Measurements from ENCODE around the gene SUCLG2.

SUCLG2 gene

DNA sequence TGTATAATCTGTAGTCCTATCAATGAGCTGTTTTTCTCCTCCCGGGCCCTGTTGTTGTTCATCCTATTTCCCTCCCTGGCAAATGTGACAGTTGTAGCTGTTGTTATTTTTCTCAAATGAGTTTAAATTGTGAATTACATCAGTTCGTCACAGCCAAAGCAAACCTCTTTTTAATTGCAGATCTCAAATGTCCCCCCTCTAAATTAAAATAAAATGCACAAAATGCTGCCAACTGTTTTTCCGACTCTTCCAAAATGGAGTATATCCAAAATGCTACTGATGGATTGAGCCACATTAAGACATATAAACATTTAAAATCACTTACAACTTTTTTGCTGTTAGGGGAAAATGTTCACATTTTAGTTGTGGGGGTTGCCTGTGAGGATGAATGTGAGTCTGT, 29.8 kb upstream of the SUCLG2 start:
- DNase-seq = no peak
- H3K27ac ChIP-seq (ENCODE audit: insufficient read depth, low read length, poor library complexity, severe bottlenecking) = no peak overlapping the region

GRCh38 chr3:67683522-67683921, 29.1 kb upstream of the SUCLG2 start:
- no peak for DNase-seq
- Histone ChIP-seq H3K9me3 (ENCODE audit: control insufficient read depth, low read length) (no peaks in the 10 kb centered on the region), H3K4me1 (ENCODE audit: control insufficient read depth, insufficient read depth, low read length, poor library complexity, severe bottlenecking) (peaks cover under 1% of the 10 kb centered on the region), H3K36me3 (ENCODE audit: control insufficient read depth, insufficient read depth, low read length) (no peaks in the 10 kb centered on the region), H3K4me3 (ENCODE audit: insufficient read depth, low read depth, low read length, poor library complexity, severe bottlenecking) (no peak overlapping the region), H3K27ac (ENCODE audit: insufficient read depth, low read length, poor library complexity, severe bottlenecking) (no peak overlapping the region), H3K27me3 (replicated peaks; ENCODE audit: control insufficient read depth, insufficient read depth, low read length, poor library complexity, severe bottlenecking) (no peaks in the 10 kb centered on the region)

More for the DNA sequence above, 29.8 kb upstream of the SUCLG2 start:
- no peaks in the 10 kb centered on the region for H3K27me3 ChIP-seq (replicated peaks; ENCODE audit: control insufficient read depth, insufficient read depth, low read length, poor library complexity, severe bottlenecking)
- no peaks in the 10 kb centered on the region for H3K36me3 ChIP-seq (ENCODE audit: control insufficient read depth, insufficient read depth, low read length)
- no peaks in the 10 kb centered on the region for H3K4me1 ChIP-seq (ENCODE audit: control insufficient read depth, insufficient read depth, low read length, poor library complexity, severe bottlenecking)
- no peaks in the 10 kb centered on the region for H3K9me3 ChIP-seq (ENCODE audit: control insufficient read depth, low read length)
- H3K4me3 ChIP-seq (ENCODE audit: insufficient read depth, low read depth, low read length, poor library complexity, severe bottlenecking) = no peak overlapping the region

DNA sequence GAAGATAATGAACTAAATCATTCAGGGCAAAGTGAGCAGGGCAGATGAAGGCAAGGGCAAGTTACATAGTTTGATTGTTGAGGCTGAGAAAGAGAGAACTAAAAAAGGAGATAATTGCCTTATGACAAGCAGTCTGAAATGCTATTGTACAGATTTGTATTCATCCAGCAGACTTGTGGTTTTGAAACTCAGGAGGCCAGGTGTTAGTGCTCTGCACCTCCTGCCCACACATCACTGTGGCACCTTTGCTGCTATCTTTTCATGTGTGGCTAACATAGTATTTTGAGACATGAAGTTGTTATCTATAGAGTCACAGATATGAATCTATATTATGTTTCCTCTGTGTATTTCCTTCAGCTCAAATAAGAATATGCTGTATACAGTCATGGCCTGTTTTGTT, 24.3 kb upstream of the SUCLG2 start:
- peak overlapping the region; percentile 5 for H3K27ac ChIP-seq (ENCODE audit: insufficient read depth, low read length, poor library complexity, severe bottlenecking)
- no peak for DNase-seq

GRCh38 chr3:67674055-67674454, 19.6 kb upstream of the SUCLG2 start:
- DNase-seq = no peak
- H3K27ac ChIP-seq (ENCODE audit: insufficient read depth, low read length, poor library complexity, severe bottlenecking) = no peak overlapping the region
- no peaks in the 10 kb centered on the region for H3K9me3 ChIP-seq (ENCODE audit: control insufficient read depth, low read length)
- H3K4me3 ChIP-seq (ENCODE audit: insufficient read depth, low read depth, low read length, poor library complexity, severe bottlenecking) = no peak overlapping the region
- peaks cover 3% of the 10 kb centered on the region for H3K4me1 ChIP-seq (ENCODE audit: control insufficient read depth, insufficient read depth, low read length, poor library complexity, severe bottlenecking)
- no peaks in the 10 kb centered on the region for H3K27me3 ChIP-seq (replicated peaks; ENCODE audit: control insufficient read depth, insufficient read depth, low read length, poor library complexity, severe bottlenecking)
- H3K36me3 ChIP-seq (ENCODE audit: control insufficient read depth, insufficient read depth, low read length) = no peaks in the 10 kb centered on the region

More for the DNA sequence above, 24.3 kb upstream of the SUCLG2 start:
- no peak overlapping the region for H3K4me3 ChIP-seq (ENCODE audit: insufficient read depth, low read depth, low read length, poor library complexity, severe bottlenecking)
- no peaks in the 10 kb centered on the region for H3K36me3 ChIP-seq (ENCODE audit: control insufficient read depth, insufficient read depth, low read length)
- H3K27me3 ChIP-seq (replicated peaks; ENCODE audit: control insufficient read depth, insufficient read depth, low read length, poor library complexity, severe bottlenecking) = no peaks in the 10 kb centered on the region
- H3K4me1 ChIP-seq (ENCODE audit: control insufficient read depth, insufficient read depth, low read length, poor library complexity, severe bottlenecking) = peaks cover 3% of the 10 kb centered on the region
- H3K9me3 ChIP-seq (ENCODE audit: control insufficient read depth, low read length) = no peaks in the 10 kb centered on the region

GRCh38 chr3:67662733-67663132, 8.3 kb upstream of the SUCLG2 start:
- no peaks in the 10 kb centered on the region for H3K27me3 ChIP-seq (replicated peaks; ENCODE audit: control insufficient read depth, insufficient read depth, low read length, poor library complexity, severe bottlenecking)
- no peak for DNase-seq
- H3K4me1 ChIP-seq (ENCODE audit: control insufficient read depth, insufficient read depth, low read length, poor library complexity, severe bottlenecking) = peaks cover 20% of the 10 kb centered on the region
- H3K9me3 ChIP-seq (ENCODE audit: control insufficient read depth, low read length) = no peaks in the 10 kb centered on the region
- no peak overlapping the region for H3K4me3 ChIP-seq (ENCODE audit: insufficient read depth, low read depth, low read length, poor library complexity, severe bottlenecking)
- H3K36me3 ChIP-seq (ENCODE audit: control insufficient read depth, insufficient read depth, low read length) = no peaks in the 10 kb centered on the region
- no peak overlapping the region for H3K27ac ChIP-seq (ENCODE audit: insufficient read depth, low read length, poor library complexity, severe bottlenecking)

DNA sequence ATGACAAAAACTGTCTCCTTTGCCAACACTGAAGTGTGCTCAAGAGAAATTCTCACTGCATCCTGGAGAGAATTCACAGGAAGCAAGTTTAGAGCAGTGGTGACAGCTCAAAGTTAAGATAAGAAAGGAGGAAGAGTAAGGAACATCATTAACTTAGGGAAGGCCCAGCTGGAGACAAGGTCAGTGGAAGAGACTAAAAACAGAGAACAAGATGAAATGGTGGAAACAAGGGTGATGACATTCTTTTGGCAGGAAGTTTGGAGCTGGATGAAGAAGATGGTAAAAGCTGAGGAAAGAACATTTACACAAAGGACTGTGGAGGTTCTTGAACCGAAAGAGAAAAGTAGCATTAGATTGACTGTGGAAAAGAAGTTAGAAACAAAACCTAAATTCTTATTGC, 6.7 kb upstream of the SUCLG2 start:
- Histone ChIP-seq H3K4me1 (ENCODE audit: control insufficient read depth, insufficient read depth, low read length, poor library complexity, severe bottlenecking) (peaks cover 23% of the 10 kb centered on the region), H3K27me3 (replicated peaks; ENCODE audit: control insufficient read depth, insufficient read depth, low read length, poor library complexity, severe bottlenecking) (no peaks in the 10 kb centered on the region), H3K27ac (ENCODE audit: insufficient read depth, low read length, poor library complexity, severe bottlenecking) (no peak overlapping the region), H3K9me3 (ENCODE audit: control insufficient read depth, low read length) (no peaks in the 10 kb centered on the region), H3K36me3 (ENCODE audit: control insufficient read depth, insufficient read depth, low read length) (no peaks in the 10 kb centered on the region), H3K4me3 (ENCODE audit: insufficient read depth, low read depth, low read length, poor library complexity, severe bottlenecking) (no peak overlapping the region)
- DNase-seq = no peak

- no peaks in the 10 kb centered on the region for H3K27me3 ChIP-seq (replicated peaks; ENCODE audit: control insufficient read depth, insufficient read depth, low read length, poor library complexity, severe bottlenecking)
- H3K4me3 ChIP-seq (ENCODE audit: insufficient read depth, low read depth, low read length, poor library complexity, severe bottlenecking) = no peak overlapping the region
- H3K9me3 ChIP-seq (ENCODE audit: control insufficient read depth, low read length) = no peaks in the 10 kb centered on the region
- peaks cover 25% of the 10 kb centered on the region for H3K4me1 ChIP-seq (ENCODE audit: control insufficient read depth, insufficient read depth, low read length, poor library complexity, severe bottlenecking)
- DNase-seq = no peak
- no peak overlapping the region for H3K27ac ChIP-seq (ENCODE audit: insufficient read depth, low read length, poor library complexity, severe bottlenecking)
- H3K36me3 ChIP-seq (ENCODE audit: control insufficient read depth, insufficient read depth, low read length) = no peaks in the 10 kb centered on the region
Measured at GRCh38 chr3:67657192-67657591, 2.8 kb upstream of the SUCLG2 start.

GRCh38 chr3:67656614-67657013, 2.2 kb upstream of the SUCLG2 start:
- Histone ChIP-seq H3K9me3 (ENCODE audit: control insufficient read depth, low read length) (no peaks in the 10 kb centered on the region), H3K27ac (ENCODE audit: insufficient read depth, low read length, poor library complexity, severe bottlenecking) (no peak overlapping the region), H3K36me3 (ENCODE audit: control insufficient read depth, insufficient read depth, low read length) (no peaks in the 10 kb centered on the region), H3K4me1 (ENCODE audit: control insufficient read depth, insufficient read depth, low read length, poor library complexity, severe bottlenecking) (peaks cover 24% of the 10 kb centered on the region), H3K4me3 (ENCODE audit: insufficient read depth, low read depth, low read length, poor library complexity, severe bottlenecking) (no peak overlapping the region), H3K27me3 (replicated peaks; ENCODE audit: control insufficient read depth, insufficient read depth, low read length, poor library complexity, severe bottlenecking) (no peaks in the 10 kb centered on the region)
- DNase-seq = no peak

- peak; percentile 63 to 75 (median 72) for DNase-seq
Measured at GRCh38 chr3:67655364-67656121, 1.1 kb upstream of the SUCLG2 start.

DNA sequence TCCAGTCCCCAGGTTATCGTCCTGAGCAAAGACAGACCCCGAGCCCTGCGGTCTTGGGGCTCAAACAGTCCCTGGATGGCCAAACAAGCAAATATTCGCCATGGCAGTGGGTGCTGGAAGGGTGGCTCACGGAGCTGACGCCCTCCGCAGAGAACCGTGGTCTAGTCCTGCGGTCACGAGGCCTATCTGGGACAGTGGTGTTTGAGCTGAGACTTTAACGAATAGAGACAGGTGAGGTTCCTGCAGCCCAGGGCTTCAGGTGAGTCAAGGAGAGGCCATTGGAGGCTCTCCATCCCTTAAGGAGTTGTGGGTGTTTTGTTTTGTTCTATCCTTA, 399 bp upstream of the SUCLG2 start:
- DNase-seq = peak in 1 of 3 donors; percentile 16
- no peaks in the 10 kb centered on the region for H3K9me3 ChIP-seq (ENCODE audit: control insufficient read depth, low read length)
- H3K36me3 ChIP-seq (ENCODE audit: control insufficient read depth, insufficient read depth, low read length) = no peaks in the 10 kb centered on the region
- peaks cover 21% of the 10 kb centered on the region for H3K4me1 ChIP-seq (ENCODE audit: control insufficient read depth, insufficient read depth, low read length, poor library complexity, severe bottlenecking)
- H3K27ac ChIP-seq (ENCODE audit: insufficient read depth, low read length, poor library complexity, severe bottlenecking) = peak overlapping the region; percentile 77
- H3K27me3 ChIP-seq (replicated peaks; ENCODE audit: control insufficient read depth, insufficient read depth, low read length, poor library complexity, severe bottlenecking) = no peaks in the 10 kb centered on the region
- peak overlapping the region; percentile 83 for H3K4me3 ChIP-seq (ENCODE audit: insufficient read depth, low read depth, low read length, poor library complexity, severe bottlenecking)

More at GRCh38 chr3:67655364-67656121, 1.1 kb upstream of the SUCLG2 start:
- Histone ChIP-seq H3K27me3 (replicated peaks; ENCODE audit: control insufficient read depth, insufficient read depth, low read length, poor library complexity, severe bottlenecking) (no peaks in the 10 kb centered on the region), H3K4me3 (ENCODE audit: insufficient read depth, low read depth, low read length, poor library complexity, severe bottlenecking) (peak overlapping the region; percentile 83), H3K27ac (ENCODE audit: insufficient read depth, low read length, poor library complexity, severe bottlenecking) (peak overlapping the region; percentile 77), H3K4me1 (ENCODE audit: control insufficient read depth, insufficient read depth, low read length, poor library complexity, severe bottlenecking) (peaks cover 21% of the 10 kb centered on the region), H3K36me3 (ENCODE audit: control insufficient read depth, insufficient read depth, low read length) (no peaks in the 10 kb centered on the region), H3K9me3 (ENCODE audit: control insufficient read depth, low read length) (no peaks in the 10 kb centered on the region)
